ENCODE results near the gene ZNF608. TPM values are rescaled to one million over a fixed set of nuclear protein-coding genes. Genes with fewer than 3 reads are reported as not detected.

ZNF608 gene
- total RNA-seq, 2 donors from 2014 or later: 138 to 140 TPM

DNA sequence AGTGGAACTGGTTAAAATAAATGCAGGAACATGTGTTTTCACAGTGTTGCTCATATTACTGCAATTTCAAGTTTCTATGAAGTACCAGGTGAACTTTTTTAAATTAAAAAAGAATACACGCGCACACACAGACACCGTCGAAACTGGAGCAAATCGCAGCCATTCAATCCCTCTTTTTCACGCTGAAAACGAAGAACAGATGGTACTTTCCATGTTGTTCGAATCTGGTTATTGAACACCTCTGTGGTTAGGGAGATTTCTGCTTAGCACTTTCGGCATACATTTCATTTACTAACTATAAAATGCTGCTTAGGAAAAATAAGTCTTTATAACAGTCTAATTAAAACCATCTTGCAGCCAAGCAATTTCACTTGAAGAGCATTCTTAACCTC, 6.8 kb downstream of the ZNF608 start:
- H3K4me3 Mint-ChIP-seq: no peak overlapping the region
- Histone ChIP-seq H3K4me1 (ENCODE audit: control insufficient read depth, insufficient read depth, low read length) (peaks cover 25% of the 10 kb centered on the region), H3K9me3 (ENCODE audit: control insufficient read depth, low read length) (peaks cover 9% of the 10 kb centered on the region), H3K4me3 (ENCODE audit: low read length) (peak overlapping the region; percentile 95), H3K36me3 (ENCODE audit: control insufficient read depth, insufficient read depth, low read length) (peaks cover 15% of the 10 kb centered on the region), H3K9ac (ENCODE audit: extremely low read depth, low read length, poor library complexity, severe bottlenecking) (peak overlapping the region; percentile 52), H3K27me3 (ENCODE audit: control insufficient read depth, insufficient read depth, low read length, poor library complexity, severe bottlenecking) (no peaks in the 10 kb centered on the region), H3K27ac (ENCODE audit: low read depth, low read length) (peak overlapping the region; percentile 82)
- 22 to 33% methylated on average over 6 to 9 of the region's 9 CpGs for WGBS, 2 experiments (ENCODE audit: insufficient coverage in 1 of 2, insufficient read length in 1 of 2)
- H3K4me1 Mint-ChIP-seq: peaks cover 52% of the 10 kb centered on the region
- H3K27ac Mint-ChIP-seq: peak overlapping the region; percentile 90
- no peak for DNase-seq
- no peaks in the 10 kb centered on the region for H3K36me3 Mint-ChIP-seq (ENCODE audit: low read depth)
- TF ChIP-seq, protein P1, sequence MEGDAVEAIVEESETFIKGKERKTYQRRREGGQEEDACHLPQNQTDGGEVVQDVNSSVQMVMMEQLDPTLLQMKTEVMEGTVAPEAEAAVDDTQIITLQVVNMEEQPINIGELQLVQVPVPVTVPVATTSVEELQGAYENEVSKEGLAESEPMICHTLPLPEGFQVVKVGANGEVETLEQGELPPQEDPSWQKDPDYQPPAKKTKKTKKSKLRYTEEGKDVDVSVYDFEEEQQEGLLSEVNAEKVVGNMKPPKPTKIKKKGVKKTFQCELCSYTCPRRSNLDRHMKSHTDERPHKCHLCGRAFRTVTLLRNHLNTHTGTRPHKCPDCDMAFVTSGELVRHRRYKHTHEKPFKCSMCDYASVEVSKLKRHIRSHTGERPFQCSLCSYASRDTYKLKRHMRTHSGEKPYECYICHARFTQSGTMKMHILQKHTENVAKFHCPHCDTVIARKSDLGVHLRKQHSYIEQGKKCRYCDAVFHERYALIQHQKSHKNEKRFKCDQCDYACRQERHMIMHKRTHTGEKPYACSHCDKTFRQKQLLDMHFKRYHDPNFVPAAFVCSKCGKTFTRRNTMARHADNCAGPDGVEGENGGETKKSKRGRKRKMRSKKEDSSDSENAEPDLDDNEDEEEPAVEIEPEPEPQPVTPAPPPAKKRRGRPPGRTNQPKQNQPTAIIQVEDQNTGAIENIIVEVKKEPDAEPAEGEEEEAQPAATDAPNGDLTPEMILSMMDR (conservative IDR thresholded peaks at IDR 0.05): peak; percentile 11
- H3K27me3 Mint-ChIP-seq (ENCODE audit: insufficient read depth): no peaks in the 10 kb centered on the region
- H3K9me3 Mint-ChIP-seq: no peaks in the 10 kb centered on the region

GRCh38 chr5:124738681-124739633, 7.5 kb downstream of the ZNF608 start:
- H3K27ac Mint-ChIP-seq: peak overlapping the region; percentile 90
- peaks cover 58% of the 10 kb centered on the region for H3K4me1 Mint-ChIP-seq
- DNase-seq: peak; percentile 91
- Histone ChIP-seq H3K9me3 (ENCODE audit: control insufficient read depth, low read length) (peaks cover 9% of the 10 kb centered on the region), H3K27me3 (ENCODE audit: control insufficient read depth, insufficient read depth, low read length, poor library complexity, severe bottlenecking) (no peaks in the 10 kb centered on the region), H3K4me1 (ENCODE audit: control insufficient read depth, insufficient read depth, low read length) (peaks cover 32% of the 10 kb centered on the region), H3K27ac (ENCODE audit: low read depth, low read length) (peak overlapping the region; percentile 82), H3K4me3 (ENCODE audit: low read length) (peak overlapping the region; percentile 95), H3K9ac (ENCODE audit: extremely low read depth, low read length, poor library complexity, severe bottlenecking) (peak overlapping the region; percentile 52), H3K36me3 (ENCODE audit: control insufficient read depth, insufficient read depth, low read length) (peaks cover 15% of the 10 kb centered on the region)
- TF ChIP-seq, protein P1 (conservative IDR thresholded peaks at IDR 0.05): peak; percentile 74
- no peaks in the 10 kb centered on the region for H3K36me3 Mint-ChIP-seq (ENCODE audit: low read depth)
- H3K27me3 Mint-ChIP-seq (ENCODE audit: insufficient read depth): no peaks in the 10 kb centered on the region
- H3K4me3 Mint-ChIP-seq: no peak overlapping the region
- 0 to 1% methylated on average over 3 to 9 of the region's 9 CpGs for WGBS, 2 experiments (ENCODE audit: insufficient coverage in 1 of 2, insufficient read length in 1 of 2)
- no peaks in the 10 kb centered on the region for H3K9me3 Mint-ChIP-seq

DNA sequence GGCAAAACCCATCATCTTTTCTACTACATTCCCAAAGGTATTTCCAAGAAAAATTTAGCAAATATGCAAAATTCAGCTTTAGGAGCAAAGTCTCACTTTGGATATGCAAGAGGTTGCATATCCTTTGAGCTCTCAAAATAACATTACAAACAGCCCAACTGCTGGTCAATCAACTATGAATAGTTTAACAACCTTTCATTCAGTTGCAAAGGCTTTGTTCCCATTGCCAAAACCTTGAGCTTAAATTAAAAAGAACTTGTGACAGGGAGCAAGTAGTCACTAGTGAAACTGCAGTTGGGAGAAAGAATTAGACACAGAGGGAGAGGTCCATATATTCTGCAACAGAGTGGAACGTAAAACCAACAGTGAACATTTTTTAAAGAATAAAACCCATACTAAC, 8.8 kb downstream of the ZNF608 start:
- H3K9me3 ChIP-seq (ENCODE audit: control insufficient read depth, low read length): peaks cover 9% of the 10 kb centered on the region
- H3K36me3 Mint-ChIP-seq (ENCODE audit: low read depth): no peaks in the 10 kb centered on the region
- H3K4me1 Mint-ChIP-seq: peaks cover 71% of the 10 kb centered on the region
- H3K4me3 Mint-ChIP-seq: no peak overlapping the region
- no peak overlapping the region for H3K27ac ChIP-seq (ENCODE audit: low read depth, low read length)
- peaks cover 15% of the 10 kb centered on the region for H3K36me3 ChIP-seq (ENCODE audit: control insufficient read depth, insufficient read depth, low read length)
- H3K9ac ChIP-seq (ENCODE audit: extremely low read depth, low read length, poor library complexity, severe bottlenecking): no peak overlapping the region
- DNase-seq: no peak
- H3K4me3 ChIP-seq (ENCODE audit: low read length): peak overlapping the region; percentile 95
- no peaks in the 10 kb centered on the region for H3K9me3 Mint-ChIP-seq
- WGBS, 2 experiments (ENCODE audit: insufficient coverage in 1 of 2, insufficient read length in 1 of 2): 71 to 73% methylated on average over 1 of the region's 1 CpG
- H3K27me3 Mint-ChIP-seq (ENCODE audit: insufficient read depth): no peaks in the 10 kb centered on the region
- H3K27ac Mint-ChIP-seq: peak overlapping the region; percentile 90
- TF ChIP-seq, protein P1 (conservative IDR thresholded peaks at IDR 0.05): no peak
- peaks cover 36% of the 10 kb centered on the region for H3K4me1 ChIP-seq (ENCODE audit: control insufficient read depth, insufficient read depth, low read length)
- no peaks in the 10 kb centered on the region for H3K27me3 ChIP-seq (ENCODE audit: control insufficient read depth, insufficient read depth, low read length, poor library complexity, severe bottlenecking)
